HepG2 (cell line): Measurements from ENCODE around the gene SP1. TPM values are rescaled to one million over a fixed set of nuclear protein-coding genes. Genes with fewer than 3 reads are reported as not detected.
A peak's percentile ranks its signal among the peaks of the same experiment; 100 is the strongest.

Experiments
- ATAD3A ChIP-seq: sonication (generic); formaldehyde crosslinking; IDR thresholded peaks from 2 replicates; pipeline ENCODE4 v1.4.0; 2020; ENCODE audit warnings: missing genetic modification reagents
- EZH2 ChIP-seq: conservative IDR thresholded peaks from 2 replicates; pipeline ENCODE4 v1.6.1; 2012; ENCODE audit warnings: mild to moderate bottlenecking, low read depth, low read length, moderate library complexity
- FOSL1 ChIP-seq: sonication (generic); formaldehyde crosslinking; IDR thresholded peaks from 2 replicates; pipeline ENCODE4 v1.9.0; 2021; ENCODE audit warnings: missing genetic modification reagents, borderline replicate concordance
- HNF4A ChIP-seq: sonication (generic); formaldehyde crosslinking; IDR thresholded peaks from 2 replicates; pipeline ENCODE4 v1.4.0; 2020; ENCODE audit warnings: missing genetic modification reagents
- JUNB ChIP-seq: sonication (generic); formaldehyde crosslinking; IDR thresholded peaks from 2 replicates; pipeline ENCODE4 v1.8.0; 2022; ENCODE audit warnings: missing genetic modification reagents, mild to moderate bottlenecking, borderline replicate concordance
- MED1 ChIP-seq: sonication (generic); formaldehyde crosslinking; IDR thresholded peaks from 2 replicates; pipeline ENCODE4 v1.4.0; 2020; ENCODE audit warnings: missing genetic modification reagents
- NFAT5 ChIP-seq: sonication (generic); formaldehyde crosslinking; IDR thresholded peaks from 2 replicates; pipeline ENCODE4 v1.4.0; 2020; ENCODE audit warnings: missing genetic modification reagents
- PAXIP1 ChIP-seq: sonication (generic); formaldehyde crosslinking; conservative IDR thresholded peaks from 2 replicates; pipeline ENCODE4 v1.4.0; 2020; ENCODE audit warnings: mild to moderate bottlenecking, missing genetic modification reagents, moderate library complexity
- RBFOX2 ChIP-seq: fragments of 200-400 bp; formaldehyde crosslinking; IDR thresholded peaks from 2 replicates; pipeline ENCODE4 v1.6.1; 2017; ENCODE audit warnings: low read depth, mild to moderate bottlenecking, low read length
- SMARCE1 ChIP-seq: fragments of 450-650 bp; IDR thresholded peaks from 2 replicates; pipeline ENCODE4 v1.6.1; 2017; ENCODE audit warnings: borderline replicate concordance
- SNRNP70 ChIP-seq: fragments of 200-400 bp; formaldehyde crosslinking; IDR thresholded peaks from 2 replicates; pipeline ENCODE4 v1.6.1; 2017; ENCODE audit warnings: mild to moderate bottlenecking, low read depth, low read length, moderate library complexity
- SPEN ChIP-seq: sonication (generic); formaldehyde crosslinking; IDR thresholded peaks from 2 replicates; pipeline ENCODE4 v1.5.1; 2020; ENCODE audit warnings: low read depth, mild to moderate bottlenecking, missing genetic modification reagents
- WIZ ChIP-seq: sonication (generic); formaldehyde crosslinking; IDR thresholded peaks from 2 replicates; pipeline ENCODE4 v1.5.1; 2020; ENCODE audit warnings: mild to moderate bottlenecking, missing genetic modification reagents
- XBP1 ChIP-seq: sonication (generic); formaldehyde crosslinking; IDR thresholded peaks from 2 replicates; pipeline ENCODE4 v1.5.0; 2020; ENCODE audit warnings: missing genetic modification reagents
- ZBTB21 ChIP-seq: sonication (generic); formaldehyde crosslinking; IDR thresholded peaks from 2 replicates; pipeline ENCODE4 v1.4.0; 2020; ENCODE audit warnings: missing genetic modification reagents
- ZFP36L2 ChIP-seq: sonication (generic); formaldehyde crosslinking; IDR thresholded peaks from 2 replicates; pipeline ENCODE4 v1.4.0; 2020; ENCODE audit warnings: missing genetic modification reagents
- polyA plus RNA-seq, 8 experiments: library from polyadenylated mRNA; depleted of rRNA in 3 of 8; stranded (reverse) in 7 of 8; unstranded in 1 of 8; fragments of >200 nt; fragmentation: Illumina TruSeq in 4 of 8; extraction: Trizol in 4 of 8; gene quantifications; 2 replicates each; pipeline versions ENCODE4 v1.2.1 to v1.2.3, GENCODE V29; 2011 to 2016; ENCODE audit warnings: low read depth in 4 of 8, missing spikeins in 1 of 8, mixed read lengths in 1 of 8; ENCODE audit not compliant: insufficient read depth in 1 of 8
- total RNA-seq, 5 experiments: library from RNA; depleted of rRNA; stranded (reverse); fragments of >200 nt; fragmentation: Illumina TruSeq; extraction: Trizol; gene quantifications; 2 replicates each; pipeline ENCODE4 v1.2.3, GENCODE V29; 2016; ENCODE audit warnings: low read depth in 1 of 5

Gene SP1
- total and polyA plus RNA-seq, 2 of the 13 experiments (the other 11 are each of a cell fraction or from before 2014, with no cell fraction given) = 26.5 to 27.5 TPM

- no peak for TF ChIP-seq PAXIP1 (CRISPR knock-in tag)
- peak; percentile 96; the same call in 1 of the 2 replicates for TF ChIP-seq SPEN (CRISPR knock-in tag)
- TF ChIP-seq HNF4A = 0 out of 2 replicates have a peak, but pooled peaks have one; percentile 15
- TF ChIP-seq XBP1 = 0 out of 2 replicates have a peak, but pooled peaks have one; percentile 51
- 0 out of 2 replicates have a peak, but pooled peaks have one; percentile 75 for TF ChIP-seq ATAD3A
- no peak for TF ChIP-seq EZH2
- no peak for TF ChIP-seq ZFP36L2
- TF ChIP-seq SMARCE1 = no peak
- no peak for TF ChIP-seq JUNB (CRISPR knock-in tag)
- peak; percentile 95 for TF ChIP-seq RBFOX2
- TF ChIP-seq ZBTB21 (CRISPR knock-in tag) = peak; percentile 33; the same call in 1 of the 2 replicates
- peak; percentile 81 for TF ChIP-seq NFAT5 (CRISPR knock-in tag)
- no peak for TF ChIP-seq MED1
- TF ChIP-seq SNRNP70 = no peak
- no peak; the same call in 1 of the 2 replicates for TF ChIP-seq FOSL1 (CRISPR knock-in tag)
- TF ChIP-seq WIZ (CRISPR knock-in tag) = no peak
Observed at GRCh38 chr12:53452159-53453077, 72.4 kb downstream of the SP1 start (continued).
